GM10266 (cell line): ENCODE data around the gene ELAVL1.
"Not testable (repeated sequence)": the region's sequence is repeated elsewhere in the genome, so short reads cannot be mapped to it uniquely, and the experiment has no call there.

Source experiments
- DNase-seq: peaks from one replicate; pipeline ENCODE4 v3.0.0; 2012; ENCODE audit errors: extremely low spot score
- TF ChIP-seq, protein P1 (sequence below): IDR thresholded peaks from 2 replicates; pipeline ENCODE4 v1.5.1; 2012; ENCODE audit warnings: mild to moderate bottlenecking, low read depth; ENCODE audit not compliant: control insufficient read depth, insufficient read depth; ENCODE audit errors: missing control alignments

Gene ELAVL1

GRCh38 chr19:8044018-8044417, 38.6 kb upstream of the ELAVL1 start:
- DNase-seq, result no peak
- TF ChIP-seq, protein P1, sequence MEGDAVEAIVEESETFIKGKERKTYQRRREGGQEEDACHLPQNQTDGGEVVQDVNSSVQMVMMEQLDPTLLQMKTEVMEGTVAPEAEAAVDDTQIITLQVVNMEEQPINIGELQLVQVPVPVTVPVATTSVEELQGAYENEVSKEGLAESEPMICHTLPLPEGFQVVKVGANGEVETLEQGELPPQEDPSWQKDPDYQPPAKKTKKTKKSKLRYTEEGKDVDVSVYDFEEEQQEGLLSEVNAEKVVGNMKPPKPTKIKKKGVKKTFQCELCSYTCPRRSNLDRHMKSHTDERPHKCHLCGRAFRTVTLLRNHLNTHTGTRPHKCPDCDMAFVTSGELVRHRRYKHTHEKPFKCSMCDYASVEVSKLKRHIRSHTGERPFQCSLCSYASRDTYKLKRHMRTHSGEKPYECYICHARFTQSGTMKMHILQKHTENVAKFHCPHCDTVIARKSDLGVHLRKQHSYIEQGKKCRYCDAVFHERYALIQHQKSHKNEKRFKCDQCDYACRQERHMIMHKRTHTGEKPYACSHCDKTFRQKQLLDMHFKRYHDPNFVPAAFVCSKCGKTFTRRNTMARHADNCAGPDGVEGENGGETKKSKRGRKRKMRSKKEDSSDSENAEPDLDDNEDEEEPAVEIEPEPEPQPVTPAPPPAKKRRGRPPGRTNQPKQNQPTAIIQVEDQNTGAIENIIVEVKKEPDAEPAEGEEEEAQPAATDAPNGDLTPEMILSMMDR, result no peak

DNA sequence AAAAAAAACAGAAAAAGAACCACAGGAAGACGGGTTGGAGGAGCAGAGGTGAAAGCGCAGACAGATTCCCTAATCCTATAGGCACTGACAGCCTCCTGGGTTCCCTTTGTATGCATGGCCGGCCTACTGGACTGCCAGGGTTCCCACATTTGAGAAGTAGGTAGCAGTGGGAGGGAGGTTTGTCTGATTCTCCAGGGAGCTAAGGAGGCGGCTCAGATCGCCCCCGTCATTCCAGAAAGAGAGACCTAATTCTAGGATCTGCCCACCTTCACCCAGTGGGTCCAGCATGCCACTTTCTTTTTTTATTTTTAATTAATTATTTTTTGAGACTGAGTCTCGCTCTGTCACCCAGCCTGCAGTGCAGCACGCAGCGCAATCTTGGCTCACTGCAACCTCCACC, 37.5 kb upstream of the ELAVL1 start:
- TF ChIP-seq, protein P1, result no peak
- no peak for DNase-seq

- TF ChIP-seq, protein P1, result no peak
- no peak for DNase-seq
Measured at GRCh38 chr19:8041531-8041931, 36.1 kb upstream of the ELAVL1 start.

GRCh38 chr19:8039231-8039630, 33.8 kb upstream of the ELAVL1 start:
- TF ChIP-seq, protein P1, result no peak
- DNase-seq, result no peak

DNA sequence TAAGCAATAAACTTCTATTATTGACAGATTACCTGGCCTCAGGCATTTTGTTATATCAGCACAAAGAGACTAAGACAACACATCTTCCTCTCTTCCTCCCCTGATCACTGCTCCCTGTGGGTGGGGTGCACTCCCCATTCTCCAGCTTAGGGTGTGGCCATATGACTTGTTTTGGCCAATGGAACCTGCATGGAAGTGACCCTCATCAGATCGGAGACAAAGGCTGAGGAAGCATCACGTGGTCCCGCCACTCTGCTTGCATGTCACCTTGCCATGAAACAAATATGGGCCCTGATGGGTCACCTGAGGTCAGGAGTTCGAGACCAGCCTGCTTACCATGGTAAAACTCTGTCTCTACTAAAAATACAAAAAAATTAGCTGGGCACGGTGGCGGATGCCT, 33.4 kb upstream of the ELAVL1 start:
- DNase-seq, result no peak
- TF ChIP-seq, protein P1, result no peak

GRCh38 chr19:8036434-8037099, 31.1 kb upstream of the ELAVL1 start:
- no peak for DNase-seq
- TF ChIP-seq, protein P1, result no peak

- DNase-seq, result no peak
- TF ChIP-seq, protein P1, result no peak
Measured at GRCh38 chr19:8034178-8034525, 28.7 kb upstream of the ELAVL1 start.

DNA sequence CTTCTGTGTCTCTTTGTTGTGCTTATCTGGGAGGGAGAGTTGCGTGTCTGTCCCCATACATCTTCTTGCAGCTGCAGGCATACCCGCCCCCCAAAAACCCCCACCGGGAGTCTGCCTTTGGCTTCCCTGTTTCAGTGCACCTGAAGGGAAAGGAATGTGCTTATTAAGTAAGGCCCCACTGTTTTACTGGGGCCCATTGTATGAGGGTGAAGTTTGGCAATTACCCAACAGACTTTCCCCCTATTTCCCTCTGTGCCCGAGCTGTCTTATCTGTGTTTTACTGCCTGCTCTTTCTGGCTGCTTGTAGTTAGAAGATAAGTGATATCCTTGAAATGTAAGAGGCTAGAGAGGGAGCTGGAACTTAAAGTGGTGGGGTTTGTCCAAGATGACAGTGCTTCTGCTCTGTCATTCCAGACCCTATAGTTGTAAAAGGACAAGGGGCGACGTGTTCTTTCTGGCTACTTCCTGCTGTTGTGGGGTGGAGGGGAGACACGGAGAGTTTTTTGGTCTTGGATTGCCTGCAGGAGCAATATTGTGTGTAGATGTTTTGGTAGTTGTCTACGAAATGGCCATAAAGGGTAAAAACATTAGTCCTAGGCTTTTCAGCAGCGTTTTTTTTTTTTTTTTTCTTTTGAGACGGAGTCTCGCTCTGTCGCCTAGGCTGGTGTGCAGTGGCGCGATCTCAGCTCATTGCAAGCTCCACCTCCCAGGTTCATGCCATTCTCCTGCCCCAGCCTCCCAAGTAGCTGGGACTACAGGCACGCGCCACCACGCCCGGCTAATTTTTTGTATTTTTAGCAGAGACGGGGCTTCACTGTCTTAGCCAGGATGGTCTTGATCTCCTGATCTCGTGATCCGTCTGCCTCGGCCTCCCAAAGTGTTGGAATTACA, 28.1 kb upstream of the ELAVL1 start:
- DNase-seq, result not testable (repeated sequence)
